Ishikawa (cell line): Measurements from ENCODE around the gene CFAP91.

Experiments
- CREB1 ChIP-seq: IDR thresholded peaks from 2 replicates; pipeline ENCODE4 v1.6.1; 2012; ENCODE audit warnings: low read depth
- EGR1 ChIP-seq: IDR thresholded peaks from 2 replicates; pipeline ENCODE4 v1.6.1; 2012
- NFIC ChIP-seq: IDR thresholded peaks from 2 replicates; pipeline ENCODE4 v1.6.1; 2012
- REST ChIP-seq: IDR thresholded peaks from 2 replicates; pipeline ENCODE4 v1.6.1; 2012; ENCODE audit warnings: low read depth, mild to moderate bottlenecking
- TAF1 ChIP-seq: IDR thresholded peaks from 2 replicates; pipeline ENCODE4 v1.6.1; 2012; ENCODE audit warnings: low read depth, mild to moderate bottlenecking
- TCF12 ChIP-seq: IDR thresholded peaks from 2 replicates; pipeline ENCODE4 v1.6.1; 2012; ENCODE audit warnings: low read depth
- TEAD4 ChIP-seq: IDR thresholded peaks from 2 replicates; pipeline ENCODE4 v1.6.1; 2012
- YY1 ChIP-seq: IDR thresholded peaks from 2 replicates; pipeline ENCODE4 v1.6.1; 2012; ENCODE audit warnings: low read depth
- ZBTB7A ChIP-seq: IDR thresholded peaks from 2 replicates; pipeline ENCODE4 v1.6.1; 2012; ENCODE audit warnings: low read depth
- TF ChIP-seq, protein P1 (sequence below): IDR thresholded peaks from 2 replicates; pipeline ENCODE4 v1.6.1; 2012
- TF ChIP-seq, protein P2 (sequence below): IDR thresholded peaks from 2 replicates; pipeline ENCODE4 v1.6.1; 2012

DNA sequence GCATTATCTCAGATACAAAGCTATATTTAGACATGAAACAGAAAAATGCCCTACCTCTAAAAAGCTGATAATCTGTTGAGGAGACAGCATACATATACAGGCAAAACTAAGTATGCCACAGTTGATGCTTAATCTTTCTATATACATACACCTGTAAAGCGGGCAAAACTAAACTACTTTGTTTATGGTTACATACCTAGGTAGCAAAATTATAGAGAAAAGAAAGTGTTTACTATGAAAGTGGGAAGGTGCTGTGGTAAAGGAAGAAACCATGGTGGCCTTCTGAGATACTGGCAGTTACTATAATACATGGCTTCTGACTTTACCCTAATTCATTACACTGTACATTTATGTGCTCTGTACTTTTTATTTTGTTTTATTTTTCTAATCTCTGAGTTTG, 43.1 kb downstream of the CFAP91 start:
- TF ChIP-seq YY1 (no peak), ZBTB7A (no peak), TAF1 (no peak), NFIC (no peak), TEAD4 (no peak), CREB1 (no peak), REST (no peak), EGR1 (no peak), TCF12 (no peak)
- TF ChIP-seq, protein P1, sequence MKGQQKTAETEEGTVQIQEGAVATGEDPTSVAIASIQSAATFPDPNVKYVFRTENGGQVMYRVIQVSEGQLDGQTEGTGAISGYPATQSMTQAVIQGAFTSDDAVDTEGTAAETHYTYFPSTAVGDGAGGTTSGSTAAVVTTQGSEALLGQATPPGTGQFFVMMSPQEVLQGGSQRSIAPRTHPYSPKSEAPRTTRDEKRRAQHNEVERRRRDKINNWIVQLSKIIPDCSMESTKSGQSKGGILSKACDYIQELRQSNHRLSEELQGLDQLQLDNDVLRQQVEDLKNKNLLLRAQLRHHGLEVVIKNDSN: no peak
- TF ChIP-seq, protein P2, sequence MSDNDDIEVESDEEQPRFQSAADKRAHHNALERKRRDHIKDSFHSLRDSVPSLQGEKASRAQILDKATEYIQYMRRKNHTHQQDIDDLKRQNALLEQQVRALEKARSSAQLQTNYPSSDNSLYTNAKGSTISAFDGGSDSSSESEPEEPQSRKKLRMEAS: no peak
